Prostate gland (tissue), 2 donors: ENCODE measurements around the gene PKNOX1. TPM values are rescaled to one million over a fixed set of nuclear protein-coding genes. Genes with fewer than 3 reads are reported as not detected.
"Not testable (repeated sequence)": the region's sequence is repeated elsewhere in the genome, so short reads cannot be mapped to it uniquely, and the experiment has no call there.

Experiments used
- DNase-seq: peaks from one replicate; pipeline ENCODE4 v3.0.0-alpha.2; 2019; ENCODE audit warnings: low spot score
- H3K27ac ChIP-seq, 2 donors: fragments of 200-600 bp; sonication (generic); 2 replicates each; pipeline ENCODE4 v1.5.1; 2017 to 2019
- H3K27me3 ChIP-seq: fragments of 200-600 bp; sonication (generic); replicated peaks from 2 replicates; pipeline ENCODE4 v1.5.1; 2019; ENCODE audit not compliant: insufficient read depth
- H3K36me3 ChIP-seq, 2 donors: fragments of 200-600 bp; sonication (generic); 1 replicate in 1 of 2; 2 replicates in 1 of 2; pipeline versions ENCODE4 v1.5.1 to v1.8.1; 2017 to 2019
- H3K4me1 ChIP-seq: fragments of 200-600 bp; sonication (generic); replicated peaks from 2 replicates; pipeline ENCODE4 v1.5.1; 2019
- H3K4me3 ChIP-seq, 2 donors: fragments of 200-600 bp; sonication (generic); 2 replicates each; pipeline ENCODE4 v1.5.1; 2017 to 2019
- H3K9me3 ChIP-seq: fragments of 200-600 bp; sonication (generic); 2 replicates; pipeline ENCODE4 v1.5.1; 2017
- POLR2A ChIP-seq: fragments of 450-650 bp; IDR thresholded peaks from one replicate; pipeline ENCODE4 v1.6.1; 2016; ENCODE audit warnings: antibody characterized with exemption, mild to moderate bottlenecking
- POLR2AphosphoS5 ChIP-seq: sonication (generic); formaldehyde crosslinking; IDR thresholded peaks from one replicate; pipeline ENCODE4 v1.6.1; 2017; ENCODE audit warnings: antibody characterized with exemption
- WGBS: methylation state at CpG from one replicate; pipeline ENCODE4 v1.1.5; 2018; 5-methylcytosine and 5-hydroxymethylcytosine counted together
- intact Hi-C: fragments of 100-400 bp; cut with DNase I; formaldehyde crosslinking; loops from one replicate; pipeline ENCODE4 v1.14.2; 2022
- total RNA-seq, 2 donors: library from RNA; depleted of rRNA; stranded (reverse); fragments of >200 nt; gene quantifications; one replicate each; pipeline ENCODE4 v1.1.0, GENCODE V29; 2016
- TF ChIP-seq, protein P1 (sequence below), 4 experiments: fragments of 200-600 bp in 2 of 4; fragments of 450-650 bp in 2 of 4; sonication (generic) in 2 of 4; IDR thresholded peaks; 1 replicate in 3 of 4; 2 replicates in 1 of 4; pipeline ENCODE4 v1.5.1; 2016 to 2019; ENCODE audit warnings: antibody characterized with exemption in 4 of 4, mild to moderate bottlenecking in 2 of 4, moderate library complexity in 2 of 4

Gene PKNOX1
- total RNA-seq, 2 donors from 2014 or later, result 38.0 to 42.4 TPM

DNA sequence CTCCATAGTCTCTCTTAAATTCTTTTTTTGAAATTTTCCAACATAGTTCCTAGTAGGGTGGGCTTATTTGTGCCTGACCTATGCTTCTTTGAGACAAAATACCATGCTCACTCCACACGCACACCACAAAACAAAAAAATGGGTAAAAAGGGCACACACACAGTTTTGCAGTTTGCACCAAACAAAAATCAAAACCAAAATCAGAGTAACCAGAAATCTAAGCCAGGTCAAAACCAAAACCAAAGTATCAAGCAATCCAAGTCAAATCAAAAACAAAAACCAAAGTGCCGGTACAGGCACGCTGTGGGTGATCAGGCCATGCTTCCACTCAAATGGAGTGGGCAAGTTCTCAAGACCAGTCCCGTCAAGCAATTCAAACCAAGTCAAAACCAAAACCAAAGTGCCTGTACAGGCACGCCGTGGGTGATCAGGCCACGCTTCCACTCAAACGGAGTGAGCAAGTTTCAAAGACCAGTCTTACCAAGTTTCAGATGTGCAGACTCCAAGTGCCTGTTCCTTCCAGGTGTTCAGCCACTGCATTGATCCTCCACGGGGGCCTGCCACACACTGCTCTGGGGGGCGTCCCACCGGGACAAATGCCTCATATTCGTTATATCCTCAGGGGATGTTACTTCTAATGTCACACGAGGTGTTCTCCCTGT lies 25.1 kb upstream of the PKNOX1 start:
- peak; percentile 13 for DNase-seq
- H3K27me3 ChIP-seq, H3K36me3 ChIP-seq, H3K27ac ChIP-seq, H3K4me3 ChIP-seq, intact Hi-C loops, H3K9me3 ChIP-seq, H3K4me1 ChIP-seq: not testable (repeated sequence)
- TF ChIP-seq POLR2AphosphoS5, result peak; percentile 11
- WGBS, result 50% methylated on average over 13 of the region's 13 CpGs

DNA sequence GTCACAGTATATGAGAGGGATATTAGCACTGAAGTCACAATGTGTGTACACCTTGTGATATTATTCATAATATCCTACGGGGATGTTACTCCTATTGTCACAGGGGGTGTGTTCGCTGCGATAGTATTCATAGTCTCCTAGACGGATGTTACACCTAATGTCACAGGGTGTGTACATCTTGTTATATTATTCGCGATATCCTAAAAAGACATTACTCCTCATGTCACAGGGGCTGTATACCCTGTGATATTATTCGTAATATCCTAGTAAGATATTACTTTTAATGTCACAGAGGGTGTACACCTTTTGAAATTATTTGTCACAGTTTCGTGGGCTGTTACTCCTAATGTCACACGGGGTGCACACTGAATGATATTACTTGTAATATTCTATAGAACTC lies 23.2 kb upstream of the PKNOX1 start:
- H3K4me3 ChIP-seq, H3K4me1 ChIP-seq, H3K27me3 ChIP-seq, H3K27ac ChIP-seq, DNase-seq, H3K9me3 ChIP-seq, intact Hi-C loops, H3K36me3 ChIP-seq: not testable (repeated sequence)
- 96% methylated on average over 9 of the region's 9 CpGs for WGBS

DNA sequence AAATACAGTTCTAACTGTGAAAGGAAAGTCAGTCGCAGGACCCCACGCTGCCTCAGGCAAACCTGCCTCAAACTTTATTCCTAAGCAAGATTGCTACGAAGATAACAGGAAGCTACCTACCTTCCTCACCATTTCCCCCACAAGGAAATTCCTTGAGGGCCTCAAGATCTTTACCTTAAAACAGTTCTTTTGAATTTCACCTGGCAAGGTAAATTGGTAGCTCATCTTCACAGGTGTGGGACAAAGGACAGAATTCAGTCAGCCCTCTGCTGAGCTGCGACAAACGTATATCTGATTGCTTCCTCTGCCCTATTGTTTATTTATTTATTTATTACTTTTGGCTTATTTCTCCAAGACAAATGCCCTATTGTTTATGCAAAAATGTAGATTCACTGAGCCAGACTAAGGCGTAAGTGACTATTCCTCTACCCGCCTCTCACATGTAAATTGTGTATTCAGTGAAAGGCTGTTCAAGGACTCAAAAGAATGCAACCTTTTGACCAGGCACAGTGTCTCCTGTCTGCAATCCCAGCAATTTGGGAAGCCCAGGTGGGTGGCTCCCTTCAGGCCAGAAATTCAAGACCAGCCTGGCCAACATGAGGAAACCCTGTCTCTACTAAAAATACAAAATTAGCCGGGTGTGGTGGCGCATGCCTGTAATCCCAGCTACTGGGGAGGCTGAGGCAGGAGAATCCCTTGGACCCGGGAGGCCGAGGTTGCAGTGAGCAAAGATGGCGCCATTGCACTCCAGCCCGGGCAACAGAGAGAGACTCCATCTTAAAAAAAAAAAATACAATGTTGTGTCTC lies 17.3 kb upstream of the PKNOX1 start:
- no peaks in the 10 kb centered on the region for H3K4me1 ChIP-seq
- TF ChIP-seq POLR2A (no peak), POLR2AphosphoS5 (no peak)
- TF ChIP-seq, protein P1, sequence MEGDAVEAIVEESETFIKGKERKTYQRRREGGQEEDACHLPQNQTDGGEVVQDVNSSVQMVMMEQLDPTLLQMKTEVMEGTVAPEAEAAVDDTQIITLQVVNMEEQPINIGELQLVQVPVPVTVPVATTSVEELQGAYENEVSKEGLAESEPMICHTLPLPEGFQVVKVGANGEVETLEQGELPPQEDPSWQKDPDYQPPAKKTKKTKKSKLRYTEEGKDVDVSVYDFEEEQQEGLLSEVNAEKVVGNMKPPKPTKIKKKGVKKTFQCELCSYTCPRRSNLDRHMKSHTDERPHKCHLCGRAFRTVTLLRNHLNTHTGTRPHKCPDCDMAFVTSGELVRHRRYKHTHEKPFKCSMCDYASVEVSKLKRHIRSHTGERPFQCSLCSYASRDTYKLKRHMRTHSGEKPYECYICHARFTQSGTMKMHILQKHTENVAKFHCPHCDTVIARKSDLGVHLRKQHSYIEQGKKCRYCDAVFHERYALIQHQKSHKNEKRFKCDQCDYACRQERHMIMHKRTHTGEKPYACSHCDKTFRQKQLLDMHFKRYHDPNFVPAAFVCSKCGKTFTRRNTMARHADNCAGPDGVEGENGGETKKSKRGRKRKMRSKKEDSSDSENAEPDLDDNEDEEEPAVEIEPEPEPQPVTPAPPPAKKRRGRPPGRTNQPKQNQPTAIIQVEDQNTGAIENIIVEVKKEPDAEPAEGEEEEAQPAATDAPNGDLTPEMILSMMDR (IDR thresholded peaks at IDR 0.05), result no peak
- no peaks in the 10 kb centered on the region for H3K27me3 ChIP-seq
- intact Hi-C loops, result no loop called here
- no peak overlapping the region for H3K4me3 ChIP-seq
- H3K9me3 ChIP-seq, result no peaks in the 10 kb centered on the region
- 78% methylated on average over 13 of the region's 13 CpGs for WGBS
- H3K27ac ChIP-seq, result no peak overlapping the region
- no peak for DNase-seq
- no peaks in the 10 kb centered on the region for H3K36me3 ChIP-seq

DNA sequence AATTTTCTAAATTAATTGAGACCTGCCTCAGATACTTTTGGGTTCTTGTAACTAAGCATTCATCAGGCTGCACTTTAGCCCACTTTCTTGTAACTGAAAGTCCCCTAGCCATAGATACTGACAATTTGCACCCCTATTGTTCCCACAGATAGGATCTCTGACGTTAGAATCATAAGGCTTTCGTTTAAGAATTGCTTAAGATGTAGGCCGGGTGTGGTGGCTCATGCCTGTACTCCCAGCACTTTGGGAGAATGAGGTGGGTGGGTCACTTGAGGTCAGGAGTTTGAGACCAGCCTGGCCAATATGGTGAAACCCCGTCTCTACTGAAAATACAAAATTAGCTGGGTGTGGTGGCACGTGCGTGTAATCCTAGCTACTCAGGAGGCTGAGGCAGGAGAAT lies 16.2 kb upstream of the PKNOX1 start:
- H3K27me3 ChIP-seq, H3K9me3 ChIP-seq, intact Hi-C loops, H3K27ac ChIP-seq, H3K36me3 ChIP-seq, H3K4me1 ChIP-seq, DNase-seq, H3K4me3 ChIP-seq: not testable (repeated sequence)
- WGBS, result 76% methylated on average over 6 of the region's 6 CpGs

DNA sequence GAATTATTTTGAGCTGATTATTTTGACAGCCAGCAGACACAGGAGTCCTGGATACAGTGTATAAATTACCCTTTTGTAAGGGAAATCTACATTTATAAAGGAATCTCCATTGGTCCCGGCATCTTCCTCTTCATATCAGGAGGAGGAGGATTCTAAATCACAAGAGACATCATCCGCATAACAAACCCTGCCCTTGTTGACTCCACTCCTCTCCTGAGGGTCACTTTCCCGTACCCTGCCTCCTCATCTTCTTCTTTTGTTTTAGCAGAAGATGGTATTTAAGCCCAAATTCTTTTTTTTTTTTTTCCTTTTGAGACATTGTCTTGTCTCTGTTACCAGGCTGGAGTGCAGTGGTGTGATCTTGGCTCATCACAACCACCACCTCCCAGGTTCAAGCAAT lies 14.6 kb upstream of the PKNOX1 start:
- H3K36me3 ChIP-seq, result no peaks in the 10 kb centered on the region
- no peak overlapping the region for H3K27ac ChIP-seq
- no peaks in the 10 kb centered on the region for H3K4me1 ChIP-seq
- H3K4me3 ChIP-seq, result no peak overlapping the region
- TF ChIP-seq POLR2A, result no peak
- TF ChIP-seq POLR2AphosphoS5, result no peak
- TF ChIP-seq, protein P1 (IDR thresholded peaks at IDR 0.05), result no peak
- DNase-seq, result no peak
- H3K27me3 ChIP-seq, result no peaks in the 10 kb centered on the region
- 89% methylated on average over 3 of the region's 3 CpGs for WGBS
- H3K9me3 ChIP-seq, result no peaks in the 10 kb centered on the region
- intact Hi-C loops, result no loop called here

DNA sequence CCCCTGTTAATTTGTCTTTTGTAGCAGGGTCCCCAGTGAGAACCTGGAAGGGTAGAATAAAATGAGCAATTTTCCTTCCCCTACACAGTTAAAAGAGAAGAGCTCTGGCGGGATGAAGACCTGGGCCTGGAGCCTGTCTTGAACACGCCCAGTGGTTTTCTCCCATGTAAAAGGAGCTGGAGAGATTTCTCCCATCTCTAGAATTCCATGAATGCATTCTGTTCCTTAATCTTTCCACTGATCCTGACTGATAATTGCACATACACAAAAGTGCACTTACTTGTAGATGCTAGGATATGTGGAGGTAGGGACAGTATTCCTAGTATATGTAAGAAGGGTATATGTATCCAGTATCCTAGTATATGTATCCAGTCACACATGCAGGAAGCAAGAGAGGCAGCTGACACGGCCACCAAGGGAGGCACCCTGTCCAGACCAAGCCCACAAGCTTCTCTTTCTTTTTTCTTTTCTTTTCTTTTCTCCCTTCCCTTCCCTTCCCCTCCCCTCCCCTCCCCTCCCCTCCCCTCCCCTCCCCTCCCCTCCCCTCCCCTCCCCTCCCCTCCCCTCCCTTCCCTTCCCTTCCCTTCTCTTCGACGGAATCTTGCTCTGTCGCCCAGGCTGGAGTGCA lies 11.9 kb upstream of the PKNOX1 start:
- intact Hi-C loops, result no loop called here
- no peak for DNase-seq
- WGBS, result 71% methylated on average over 6 of the region's 6 CpGs

More for the DNA sequence above, 11.9 kb upstream of the PKNOX1 start:
- H3K27ac ChIP-seq, result no peak overlapping the region
- H3K9me3 ChIP-seq, result no peaks in the 10 kb centered on the region
- H3K27me3 ChIP-seq, result no peaks in the 10 kb centered on the region
- no peak overlapping the region for H3K4me3 ChIP-seq
- no peaks in the 10 kb centered on the region for H3K36me3 ChIP-seq
- H3K4me1 ChIP-seq, result no peaks in the 10 kb centered on the region
- TF ChIP-seq POLR2AphosphoS5 (no peak), POLR2A (no peak)
- TF ChIP-seq, protein P1 (IDR thresholded peaks at IDR 0.05), result no peak
